GM18508 (cell line): ENCODE data around the gene KRT17.

Experiments used
- ATAC-seq: cut with Tn5 transposase; IDR thresholded peaks from one replicate; pipeline ENCODE4 v1.9.1; 2021; ENCODE audit warnings: moderate number of reproducible peaks; ENCODE audit not compliant: insufficient read depth, unreplicated experiment

Gene KRT17

DNA sequence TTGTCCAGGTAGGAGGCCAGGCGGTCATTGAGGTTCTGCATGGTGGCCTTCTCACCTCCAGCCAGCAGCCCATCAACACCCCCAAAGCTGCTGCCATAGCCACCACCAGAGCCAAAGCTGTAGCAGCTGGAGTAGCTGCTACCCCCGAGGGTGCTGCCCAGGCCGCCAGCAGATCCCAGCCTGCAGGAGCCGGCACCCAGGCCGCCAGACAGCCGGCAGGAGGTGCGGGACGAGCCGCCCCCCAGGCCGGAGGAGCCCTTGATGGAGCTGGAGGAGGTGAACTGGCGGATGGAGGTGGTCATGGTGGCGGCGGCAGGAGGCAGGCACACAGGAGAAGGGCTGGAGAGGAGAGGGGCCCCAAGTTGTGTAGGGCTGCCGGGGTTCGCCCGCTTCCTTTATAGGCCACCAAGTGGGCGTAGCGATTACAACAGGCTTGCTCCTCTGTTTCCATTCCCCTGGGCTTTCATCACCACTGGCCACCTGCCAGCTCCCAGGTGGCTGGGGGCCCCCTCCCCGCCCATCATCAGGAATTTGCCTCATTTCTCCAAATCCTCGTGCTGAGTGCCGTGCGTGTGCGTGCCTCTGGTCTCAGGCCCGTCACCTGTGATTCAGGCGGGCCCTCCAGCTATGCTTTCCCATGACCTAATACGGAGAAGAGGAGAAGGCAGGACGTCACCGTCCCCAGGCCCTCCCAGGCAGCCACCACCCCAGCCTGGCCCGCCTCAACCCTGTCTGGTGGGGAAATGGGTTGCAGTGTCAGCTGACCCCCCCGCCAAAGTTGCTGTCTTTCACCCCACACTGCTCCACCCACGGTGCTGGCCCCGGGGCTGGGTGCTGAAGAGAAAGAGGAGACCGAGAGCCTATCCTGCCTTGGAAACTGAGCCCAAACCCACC, at the start of gene KRT17:
KRT17 (minus strand) TSS at position 368 of the 894 bp plus-strand sequence; CDS start at position 302, 66 bp downstream.
- no peak for ATAC-seq

GRCh38 chr17:41672153-41672552, 47.8 kb upstream of the KRT17 start:
- ATAC-seq = no peak

- ATAC-seq = no peak
These were observed 43.1 kb upstream of the KRT17 start for GRCh38 chr17:41667280-41668041.

- ATAC-seq = peak; percentile 31
These were observed 42.4 kb upstream of the KRT17 start for GRCh38 chr17:41666708-41667279.

DNA sequence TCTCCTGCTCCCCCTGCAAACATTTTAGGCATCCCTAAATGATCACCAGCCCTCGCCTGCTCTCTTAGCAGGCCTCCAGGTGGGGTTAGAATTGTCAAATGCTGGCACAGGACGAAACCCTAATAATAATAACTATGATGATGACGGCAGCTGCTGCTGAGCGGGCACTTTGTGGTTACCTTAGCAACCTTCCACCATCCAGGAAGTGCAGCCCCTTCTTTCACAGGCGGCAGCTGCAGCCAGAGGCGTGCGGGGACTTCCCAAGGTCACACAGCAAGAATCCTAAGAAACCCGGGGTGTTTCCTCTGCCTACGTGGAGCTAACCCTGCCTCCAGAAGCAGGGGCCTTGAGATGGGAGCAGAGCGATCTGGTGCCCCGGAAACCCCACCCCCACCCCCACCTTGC, 41.9 kb upstream of the KRT17 start:
- no peak for ATAC-seq

DNA sequence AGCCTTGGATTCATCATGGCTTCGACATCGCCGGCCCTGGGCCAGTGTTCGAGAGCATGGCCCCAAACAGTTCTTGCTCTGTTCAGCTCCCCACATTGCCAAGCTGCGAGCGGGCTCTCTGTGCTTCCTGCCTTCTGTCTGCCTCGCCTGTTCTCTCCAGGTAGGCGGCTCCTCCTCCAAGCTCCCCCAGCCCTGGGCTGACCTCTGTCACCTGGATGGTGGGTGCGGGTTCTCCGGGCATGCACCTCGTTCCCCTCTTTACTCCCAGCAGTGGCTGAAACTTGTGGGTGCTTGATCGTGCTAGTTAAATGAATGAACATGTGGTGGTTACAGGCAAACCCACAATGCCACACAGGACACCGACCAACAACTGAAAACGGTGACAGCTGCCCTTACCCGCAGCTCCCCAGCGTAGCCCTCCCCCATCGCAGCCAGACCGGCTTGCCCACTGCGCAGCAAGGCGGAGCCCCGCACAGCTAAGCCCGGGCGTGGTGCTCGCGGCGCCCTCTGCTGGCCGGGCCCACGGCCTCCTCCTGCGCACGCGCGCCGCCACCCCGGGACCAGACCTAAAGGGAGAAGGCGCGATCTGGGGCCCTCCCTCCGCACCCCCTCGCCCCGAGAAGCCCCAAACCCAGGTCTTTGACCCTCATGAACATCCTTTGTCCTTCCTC, 41.3 kb upstream of the KRT17 start:
- ATAC-seq = no peak

DNA sequence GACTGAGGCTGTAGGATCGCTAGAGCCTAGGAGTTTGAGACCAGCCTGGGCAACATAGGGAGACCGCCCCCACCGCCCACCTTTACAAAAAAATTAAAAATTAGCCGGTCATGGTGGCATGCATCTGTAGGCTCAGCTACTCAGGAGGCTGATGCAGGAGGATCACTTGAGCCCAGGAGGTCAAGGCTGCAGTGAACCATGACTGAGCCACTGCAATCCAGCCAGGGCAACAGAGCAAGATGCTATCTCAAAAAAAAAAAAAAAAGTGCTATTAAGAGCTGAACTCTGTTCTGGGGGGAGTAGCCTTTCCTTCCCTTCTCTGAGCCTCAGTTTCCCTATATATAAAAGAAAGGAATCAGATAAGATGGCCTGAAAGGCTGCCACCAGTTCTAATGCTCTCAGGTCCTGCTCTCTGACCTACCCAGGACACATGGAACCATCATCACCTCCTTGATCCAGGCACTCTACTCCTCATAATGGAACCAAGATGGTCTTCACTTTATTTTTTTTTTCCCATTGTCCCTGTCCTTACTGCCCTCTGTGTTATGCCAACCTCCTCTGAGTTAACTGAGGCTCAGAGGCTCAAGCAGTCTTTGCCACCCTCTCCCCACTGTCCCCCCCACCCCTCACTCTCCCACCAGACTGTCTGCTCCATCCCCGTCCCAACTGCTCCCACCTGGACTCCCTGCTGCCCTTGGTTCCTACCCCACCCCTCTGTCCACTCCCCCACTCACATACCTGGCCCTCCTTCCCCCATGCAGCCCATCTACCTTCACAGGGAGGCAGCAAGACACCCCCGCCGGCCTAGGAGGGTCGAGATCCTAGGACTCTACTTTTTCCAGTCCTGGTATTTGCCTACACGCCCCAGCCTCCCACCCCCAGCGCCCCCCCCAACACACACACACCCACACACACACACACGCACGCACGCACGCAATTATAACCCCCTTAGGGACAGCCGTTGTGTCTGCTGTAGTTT, 40.5 kb upstream of the KRT17 start:
- no peak for ATAC-seq

- no peak for ATAC-seq
These were observed 39.7 kb upstream of the KRT17 start for GRCh38 chr17:41664172-41664457.

- no peak for ATAC-seq
These were observed 39.2 kb upstream of the KRT17 start for GRCh38 chr17:41663451-41664171.

- ATAC-seq = no peak
These were observed 35.9 kb upstream of the KRT17 start for GRCh38 chr17:41660221-41660711.

DNA sequence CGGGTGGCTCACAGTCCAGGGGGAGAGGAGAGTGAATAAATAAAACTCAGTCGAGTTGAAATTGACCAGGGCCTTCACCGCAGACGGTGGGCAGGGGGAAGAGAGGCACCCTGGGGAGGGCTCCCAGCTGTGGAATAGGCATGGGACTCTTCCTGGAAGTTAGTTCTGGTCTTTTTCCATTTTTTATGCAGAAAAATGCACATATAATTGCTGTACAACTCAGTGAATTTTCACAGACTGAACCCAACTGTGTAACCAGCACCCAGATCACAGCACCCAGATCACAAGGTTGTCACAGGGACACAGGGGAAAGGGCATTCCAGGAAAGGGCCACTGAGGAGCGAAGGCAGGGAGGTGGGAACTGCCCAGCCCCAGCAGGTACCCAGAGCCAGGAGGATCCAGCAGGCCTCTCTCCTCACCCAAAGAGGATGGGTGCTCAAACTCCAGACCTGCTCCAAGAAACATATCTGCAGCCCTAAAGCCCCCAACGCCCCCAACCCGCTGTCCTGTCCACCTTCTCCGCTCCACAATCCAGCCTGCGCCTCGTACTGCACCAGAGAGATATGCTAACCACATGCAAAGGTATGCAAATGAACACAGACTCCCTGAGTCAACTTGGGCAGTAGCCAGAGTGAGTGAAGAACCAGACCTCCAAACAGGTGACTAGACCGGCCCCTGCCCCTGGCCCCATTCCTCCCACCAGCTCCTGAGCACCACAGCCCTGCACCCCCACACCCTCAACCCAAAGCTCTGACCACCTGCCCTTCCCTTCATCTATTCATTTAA, 35.2 kb upstream of the KRT17 start:
- no peak for ATAC-seq

- no peak for ATAC-seq
These were observed 34.5 kb upstream of the KRT17 start for GRCh38 chr17:41658846-41659245.

DNA sequence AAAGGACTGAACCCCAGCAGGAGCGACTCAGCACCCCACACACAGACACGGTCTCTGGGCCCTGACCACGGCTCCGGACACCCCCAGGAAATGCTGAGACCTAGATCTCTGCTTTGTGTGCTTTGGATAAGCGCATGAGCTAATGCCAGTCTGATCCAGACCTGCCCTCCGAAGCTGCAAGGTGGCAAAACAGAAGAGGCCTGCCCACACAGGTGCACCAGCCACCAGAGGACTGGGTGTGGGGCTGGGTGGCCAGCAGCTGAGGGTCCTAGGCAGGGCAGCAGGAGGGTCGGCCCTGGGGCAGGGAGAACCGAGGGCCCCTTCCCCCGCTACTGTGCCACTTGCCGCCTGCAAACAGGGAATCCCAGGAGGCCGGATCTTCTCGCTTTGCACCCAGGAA, 33.6 kb upstream of the KRT17 start:
- ATAC-seq = no peak

DNA sequence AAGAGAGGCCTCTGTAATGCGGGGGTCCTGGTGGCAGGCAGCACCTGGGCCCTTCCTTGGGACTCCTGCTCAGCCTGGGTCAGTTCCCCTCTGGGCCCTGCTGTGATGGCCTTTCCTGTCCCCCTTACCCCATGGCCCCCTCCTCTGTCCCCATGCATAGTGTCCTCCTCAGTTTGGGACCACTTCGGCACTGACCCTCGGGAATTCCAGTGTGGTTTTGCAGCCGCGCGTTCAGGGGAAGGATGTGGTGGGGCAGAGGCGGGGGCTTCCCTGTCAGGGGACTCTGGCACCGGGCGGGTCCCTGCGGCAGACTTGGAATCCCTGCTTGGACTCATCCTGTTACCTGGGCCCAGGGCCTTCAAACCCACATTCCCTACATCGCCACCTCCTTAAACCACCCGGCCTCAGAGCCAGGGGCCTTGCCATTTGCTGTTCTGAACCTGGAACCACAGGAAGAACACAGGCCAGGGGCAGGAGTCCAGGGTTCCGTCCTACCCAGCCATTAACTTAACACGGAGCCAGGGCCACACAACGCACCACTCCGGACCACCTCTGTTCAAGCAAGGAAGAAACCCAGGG, 32.9 kb upstream of the KRT17 start:
- ATAC-seq = no peak

GRCh38 chr17:41656249-41657023, 32.1 kb upstream of the KRT17 start:
- ATAC-seq = no peak

GRCh38 chr17:41655611-41656111, 31.3 kb upstream of the KRT17 start:
- ATAC-seq = no peak
